SK-N-MC (cell line): Measurements from ENCODE around the gene ERP44.

ENCODE experiments used
- DNase-seq: peaks from one replicate; pipeline ENCODE4 v3.0.0-alpha.2; 2011; ENCODE audit warnings: low read depth, low spot score
- H3K27ac ChIP-seq: fragments of 200-600 bp; sonication (generic); 2 replicates; pipeline ENCODE4 v1.5.1; 2016; ENCODE audit warnings: mixed run types
- H3K36me3 ChIP-seq: fragments of 200-600 bp; sonication (generic); 2 replicates; pipeline ENCODE4 v1.6.1; 2017; ENCODE audit warnings: antibody characterized with exemption, low read length, mixed read lengths; ENCODE audit not compliant: insufficient read depth
- H3K4me3 ChIP-seq: fragments of 200-600 bp; sonication (generic); 2 replicates; pipeline ENCODE4 v1.5.1; 2016
- H3K9ac ChIP-seq: fragments of 200-600 bp; sonication (generic); 2 replicates; pipeline ENCODE4 v1.8.0; 2017; ENCODE audit warnings: mixed run types, mixed read lengths; ENCODE audit not compliant: insufficient read length
- H3K9me3 ChIP-seq: fragments of 200-600 bp; sonication (generic); 2 replicates; pipeline ENCODE4 v1.6.1; 2017; ENCODE audit warnings: low read depth, mild to moderate bottlenecking, antibody characterized with exemption, low read length, moderate library complexity, mixed read lengths
- EZH2 ChIP-seq: fragments of 200-600 bp; sonication (generic); IDR thresholded peaks from one replicate; pipeline ENCODE4 v1.6.1; 2017; ENCODE audit warnings: antibody characterized with exemption
- FOXP2 ChIP-seq: optimal IDR thresholded peaks from 2 replicates; pipeline ENCODE3; 2011; ENCODE audit warnings: mild to moderate bottlenecking, moderate library complexity; ENCODE audit not compliant: insufficient read depth; ENCODE audit errors: extremely low read length, control extremely low read depth
- POLR2AphosphoS5 ChIP-seq: IDR thresholded peaks from 2 replicates; pipeline ENCODE4 v1.6.1; 2012; ENCODE audit warnings: mild to moderate bottlenecking, low read depth, low read length, borderline replicate concordance

Gene ERP44

GRCh38 chr9:100129772-100130171 is 31.0 kb upstream of the ERP44 start:
- no peak for DNase-seq
- H3K27ac ChIP-seq, result no peak overlapping the region
- no peak overlapping the region for H3K4me3 ChIP-seq
- peaks cover 11% of the 10 kb centered on the region for H3K36me3 ChIP-seq
- no peaks in the 10 kb centered on the region for H3K9me3 ChIP-seq
- no peak for TF ChIP-seq POLR2AphosphoS5
- TF ChIP-seq EZH2, result no peak
- TF ChIP-seq FOXP2, result no peak
- no peak overlapping the region for H3K9ac ChIP-seq

- no peak for TF ChIP-seq FOXP2
- TF ChIP-seq POLR2AphosphoS5, result no peak
- no peak for TF ChIP-seq EZH2
- H3K36me3 ChIP-seq, result peaks cover 5% of the 10 kb centered on the region
- no peak for DNase-seq
- no peak overlapping the region for H3K27ac ChIP-seq
- no peaks in the 10 kb centered on the region for H3K9me3 ChIP-seq
- no peak overlapping the region for H3K4me3 ChIP-seq
- H3K9ac ChIP-seq, result no peak overlapping the region
Observed at GRCh38 chr9:100126423-100126822, 27.6 kb upstream of the ERP44 start.

- no peak overlapping the region for H3K27ac ChIP-seq
- H3K4me3 ChIP-seq, result no peak overlapping the region
- H3K9ac ChIP-seq, result no peak overlapping the region
- peaks cover 5% of the 10 kb centered on the region for H3K36me3 ChIP-seq
- DNase-seq, result no peak
- no peaks in the 10 kb centered on the region for H3K9me3 ChIP-seq
- TF ChIP-seq FOXP2 (no peak), EZH2 (no peak), POLR2AphosphoS5 (no peak)
Observed at GRCh38 chr9:100125910-100126309, 27.1 kb upstream of the ERP44 start.

GRCh38 chr9:100125236-100125635 is 26.4 kb upstream of the ERP44 start:
- H3K4me3 ChIP-seq, result no peak overlapping the region
- DNase-seq, result no peak
- no peak overlapping the region for H3K9ac ChIP-seq
- H3K27ac ChIP-seq, result no peak overlapping the region
- TF ChIP-seq FOXP2, result no peak
- TF ChIP-seq EZH2, result no peak
- TF ChIP-seq POLR2AphosphoS5, result no peak
- H3K36me3 ChIP-seq, result peaks cover 5% of the 10 kb centered on the region
- no peaks in the 10 kb centered on the region for H3K9me3 ChIP-seq

- no peaks in the 10 kb centered on the region for H3K9me3 ChIP-seq
- no peaks in the 10 kb centered on the region for H3K36me3 ChIP-seq
- H3K4me3 ChIP-seq, result no peak overlapping the region
- no peak for DNase-seq
- H3K9ac ChIP-seq, result no peak overlapping the region
- H3K27ac ChIP-seq, result no peak overlapping the region
- TF ChIP-seq POLR2AphosphoS5, result no peak
- no peak for TF ChIP-seq FOXP2
- no peak for TF ChIP-seq EZH2
Observed at GRCh38 chr9:100120286-100120685, 21.5 kb upstream of the ERP44 start.

- Histone ChIP-seq H3K4me3 (no peak overlapping the region), H3K36me3 (peaks cover 6% of the 10 kb centered on the region; the same call in 1 of the 2 replicates), H3K9me3 (no peaks in the 10 kb centered on the region), H3K9ac (no peak overlapping the region), H3K27ac (no peak overlapping the region)
- TF ChIP-seq POLR2AphosphoS5 (no peak), FOXP2 (no peak), EZH2 (no peak)
- no peak for DNase-seq
Observed at GRCh38 chr9:100117316-100117715, 18.5 kb upstream of the ERP44 start.

- no peak for DNase-seq
- peaks cover 28% of the 10 kb centered on the region for H3K36me3 ChIP-seq
- no peak overlapping the region for H3K4me3 ChIP-seq
- TF ChIP-seq POLR2AphosphoS5, result no peak
- no peak for TF ChIP-seq FOXP2
- no peak for TF ChIP-seq EZH2
- no peak overlapping the region for H3K9ac ChIP-seq
- no peak overlapping the region for H3K27ac ChIP-seq
- no peaks in the 10 kb centered on the region for H3K9me3 ChIP-seq
Observed at GRCh38 chr9:100112677-100113336, 14.0 kb upstream of the ERP44 start.

GRCh38 chr9:100111235-100111634 is 12.4 kb upstream of the ERP44 start:
- no peak for TF ChIP-seq POLR2AphosphoS5
- no peak for TF ChIP-seq FOXP2
- TF ChIP-seq EZH2, result no peak
- H3K27ac ChIP-seq, result no peak overlapping the region
- peak; percentile 39 for DNase-seq
- H3K9me3 ChIP-seq, result no peaks in the 10 kb centered on the region
- H3K9ac ChIP-seq, result no peak overlapping the region
- H3K4me3 ChIP-seq, result no peak overlapping the region
- peaks cover 44% of the 10 kb centered on the region for H3K36me3 ChIP-seq

GRCh38 chr9:100108559-100108958 is 9.8 kb upstream of the ERP44 start:
- no peak for DNase-seq
- H3K36me3 ChIP-seq, result peaks cover 67% of the 10 kb centered on the region
- no peak overlapping the region for H3K27ac ChIP-seq
- no peak overlapping the region for H3K9ac ChIP-seq
- H3K9me3 ChIP-seq, result no peaks in the 10 kb centered on the region
- no peak for TF ChIP-seq POLR2AphosphoS5
- TF ChIP-seq FOXP2, result no peak
- TF ChIP-seq EZH2, result no peak
- no peak overlapping the region for H3K4me3 ChIP-seq
